Activated T-helper 1 cell treated with anti-CD3 and anti-CD28 coated beads, Interleukin-2, amount 50 U/mL, for 16 hours (primary cell): Measurements from ENCODE around the gene ABCG2.

Source experiments
- DNase-seq, 2 donors: peaks; one replicate each; pipeline ENCODE4 v3.0.0-alpha.2; 2020; ENCODE audit warnings: low read depth in 1 of 2, low spot score in 1 of 2

The ABCG2 gene

GRCh38 chr4:88075336-88075735 is 83.1 kb downstream of the ABCG2 start:
- DNase-seq: no peak

- DNase-seq: no peak
Observed at GRCh38 chr4:88070031-88070430, 88.4 kb downstream of the ABCG2 start.

- DNase-seq: no peak
Observed at GRCh38 chr4:88064410-88064809, 94.0 kb downstream of the ABCG2 start.

- no peak for DNase-seq
Observed at GRCh38 chr4:88063634-88064296, 94.7 kb downstream of the ABCG2 start.

- DNase-seq: no peak
Observed at GRCh38 chr4:88062843-88063242, 95.6 kb downstream of the ABCG2 start.

- no peak for DNase-seq
Observed at GRCh38 chr4:88062311-88062710, 96.1 kb downstream of the ABCG2 start.

- no peak for DNase-seq
Observed at GRCh38 chr4:88060431-88060830, 98.0 kb downstream of the ABCG2 start.

- DNase-seq: no peak
Observed at GRCh38 chr4:88059766-88060165, 98.7 kb downstream of the ABCG2 start.

- no peak for DNase-seq
Observed at GRCh38 chr4:88058295-88058694, 100.1 kb downstream of the ABCG2 start.

- no peak for DNase-seq
Observed at GRCh38 chr4:88054901-88055300, 103.5 kb downstream of the ABCG2 start.

- DNase-seq: no peak
Observed at GRCh38 chr4:88054229-88054628, 104.2 kb downstream of the ABCG2 start.

- DNase-seq: no peak
Observed at GRCh38 chr4:88045021-88045420, 113.4 kb downstream of the ABCG2 start.

- no peak for DNase-seq
Observed at GRCh38 chr4:88043586-88044340, 114.7 kb downstream of the ABCG2 start.

- DNase-seq: no peak
Observed at GRCh38 chr4:88043001-88043400, 115.4 kb downstream of the ABCG2 start.

GRCh38 chr4:88041626-88042025 is 116.8 kb downstream of the ABCG2 start:
- DNase-seq: no peak

GRCh38 chr4:88040707-88041106 is 117.7 kb downstream of the ABCG2 start:
- DNase-seq: no peak
